Activated naive CD4-positive, alpha-beta T cell treated with anti-CD3 and anti-CD28 coated beads, Interleukin-2, amount 10 ng/mL, durations not matched to agents 5 hours and 36 hours (primary cell): Measurements from ENCODE around the gene DYNLT2. TPM values are rescaled to one million over a fixed set of nuclear protein-coding genes. Genes with fewer than 3 reads are reported as not detected.

ENCODE experiments used
- total RNA-seq, 2 experiments: library from RNA; stranded (reverse); gene quantifications; one replicate each; pipeline ENCODE4 v1.2.3, GENCODE V29; 2021

Gene DYNLT2, protein sequence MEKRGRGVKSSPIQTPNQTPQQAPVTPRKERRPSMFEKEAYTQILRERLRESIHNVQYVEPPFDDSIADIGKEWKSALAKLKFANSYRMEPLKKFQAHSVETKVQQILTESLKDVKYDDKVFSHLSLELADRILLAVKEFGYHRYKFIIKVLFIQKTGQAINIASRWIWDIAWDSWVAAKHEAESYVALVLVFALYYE
- total RNA-seq = 1 to 10 TPM; 1.7 to 1.9 TPM

GRCh38 chr6:169751242-169752073, at the start of gene DYNLT2, which contains the start of gene ERMARD:
TSS of gene DYNLT2 (minus strand) at chr6:169751572. CDS start at chr6:169751458, 114 bp downstream.
TSS of gene ERMARD (plus strand) at chr6:169751622. CDS start at chr6:169751658, 36 bp downstream.

DNA sequence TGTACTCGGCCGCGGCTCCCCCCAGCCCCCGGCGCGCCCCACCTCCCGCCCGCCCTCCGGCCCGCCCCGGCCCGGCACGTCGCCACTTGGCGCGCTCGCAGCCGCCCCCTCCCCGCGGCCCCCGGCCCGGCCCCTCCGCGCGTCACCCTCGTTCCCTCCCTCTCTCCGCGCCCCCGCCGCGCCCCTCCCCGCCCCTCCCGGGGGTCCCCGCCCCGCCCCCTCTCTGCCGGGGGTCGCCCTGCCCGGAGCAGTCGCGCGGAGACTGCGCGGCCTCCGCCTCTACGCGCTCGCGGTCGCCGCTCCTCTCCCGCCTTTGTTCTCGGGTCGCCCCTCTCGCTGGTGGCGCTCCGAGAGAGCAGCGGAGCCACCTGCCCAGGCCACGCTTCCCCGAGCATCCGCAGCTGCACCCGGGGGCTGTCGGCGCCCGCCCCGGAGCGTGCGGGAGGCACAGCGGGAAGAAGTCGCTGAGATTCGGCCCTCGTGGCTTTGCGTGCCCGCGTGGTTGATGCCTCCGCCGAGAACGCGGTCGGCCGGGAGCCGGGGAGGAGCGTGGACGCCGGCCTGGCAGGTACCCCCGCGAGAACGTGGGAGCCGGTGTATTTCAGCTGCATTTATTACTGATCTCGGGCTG, 26.8 kb downstream of the DYNLT2 start, which contains the start of gene PHF10:
TSS of gene PHF10 (minus strand) at position 7 of the 631 bp plus-strand sequence. CDS start 569 bp downstream, outside the sequence.

GRCh38 chr6:169701954-169702839, 49.2 kb downstream of the DYNLT2 start, which contains the start of the genes C6orf120 and WDR27:
TSS of gene C6orf120 (plus strand) at chr6:169702126. CDS start at chr6:169702460, 334 bp downstream.
TSS of gene WDR27 (minus strand) at chr6:169702029. CDS start at chr6:169689005, 13,024 bp downstream.

Other genes with a start within 250 kb of the DYNLT2 start
- gene WDR27, start 49.5 kb downstream of the DYNLT2 start, total RNA-seq = 10 to 100 TPM; 25.6 to 28.5 TPM
- 10 to 100 TPM; 16.9 to 17.6 TPM for gene C6orf120, start 49.4 kb downstream of the DYNLT2 start, total RNA-seq
- gene PHF10, start 27.1 kb downstream of the DYNLT2 start, total RNA-seq = 10 to 100 TPM; 57.9 to 58.8 TPM
- 10 to 100 TPM; 29.3 to 31.3 TPM for gene ERMARD, start 50 bp upstream of the DYNLT2 start, total RNA-seq